ENCODE data around the gene EXOC6B.

Gene EXOC6B

DNA sequence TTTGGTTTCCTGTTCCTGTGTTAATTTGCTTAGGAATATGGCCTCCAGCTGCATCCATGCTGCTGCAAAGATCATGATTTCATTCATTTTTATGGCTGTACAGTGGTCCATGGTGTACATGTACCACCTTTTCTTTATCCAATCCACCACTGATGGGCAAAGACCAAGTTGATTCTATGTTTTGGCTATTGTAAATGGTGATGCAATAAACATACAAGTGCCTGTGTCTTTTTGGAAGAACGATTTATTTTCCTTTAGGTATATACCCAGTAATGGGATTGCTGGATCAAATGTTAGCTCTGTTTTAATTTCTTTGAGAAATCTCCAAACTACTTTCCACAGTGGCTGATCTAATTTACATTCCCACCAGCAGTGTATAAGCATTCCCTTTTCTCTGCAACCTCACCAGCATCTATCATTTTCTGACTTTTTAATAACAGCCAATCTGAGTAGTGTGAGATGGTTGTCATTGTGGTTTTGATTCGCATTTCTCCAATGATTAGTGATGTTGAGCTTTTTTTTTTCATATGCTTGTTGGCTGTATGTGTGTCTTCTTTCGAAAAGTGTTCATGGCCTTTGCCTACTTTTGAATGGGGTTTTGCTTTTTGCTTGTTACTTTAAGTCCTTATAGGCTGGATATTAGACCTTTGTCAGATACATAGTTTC is 19.4 kb downstream of the EXOC6B start:
- H3K27ac ChIP-seq (ENCODE audit: low read length) = no peak overlapping the region
- H3K9ac ChIP-seq (ENCODE audit: low read length) = no peak overlapping the region
- no peaks in the 10 kb centered on the region for H4K20me1 ChIP-seq (ENCODE audit: insufficient read depth, low read length)
- DNase-seq = no peak
- H3K79me2 ChIP-seq (ENCODE audit: low read length) = no peaks in the 10 kb centered on the region
- no peaks in the 10 kb centered on the region for H3K9me3 ChIP-seq (replicated peaks; ENCODE audit: insufficient read depth, low read length)
- no peaks in the 10 kb centered on the region for H3K4me1 ChIP-seq (ENCODE audit: low read length)
- H3K36me3 ChIP-seq (replicated peaks; ENCODE audit: insufficient read depth, low read length) = no peaks in the 10 kb centered on the region
- no peak overlapping the region for H2AFZ ChIP-seq (ENCODE audit: low read length)
- H3K4me3 ChIP-seq (ENCODE audit: low read length) = no peak overlapping the region
- TF ChIP-seq EZH2phosphoT487 (IDR thresholded peaks at IDR 0.05; ENCODE audit: low read length) = no peak
- TF ChIP-seq EZH2 (optimal IDR thresholded peaks at IDR 0.05; ENCODE audit: low read depth, low read length) = no peak
- TF ChIP-seq, protein P1, sequence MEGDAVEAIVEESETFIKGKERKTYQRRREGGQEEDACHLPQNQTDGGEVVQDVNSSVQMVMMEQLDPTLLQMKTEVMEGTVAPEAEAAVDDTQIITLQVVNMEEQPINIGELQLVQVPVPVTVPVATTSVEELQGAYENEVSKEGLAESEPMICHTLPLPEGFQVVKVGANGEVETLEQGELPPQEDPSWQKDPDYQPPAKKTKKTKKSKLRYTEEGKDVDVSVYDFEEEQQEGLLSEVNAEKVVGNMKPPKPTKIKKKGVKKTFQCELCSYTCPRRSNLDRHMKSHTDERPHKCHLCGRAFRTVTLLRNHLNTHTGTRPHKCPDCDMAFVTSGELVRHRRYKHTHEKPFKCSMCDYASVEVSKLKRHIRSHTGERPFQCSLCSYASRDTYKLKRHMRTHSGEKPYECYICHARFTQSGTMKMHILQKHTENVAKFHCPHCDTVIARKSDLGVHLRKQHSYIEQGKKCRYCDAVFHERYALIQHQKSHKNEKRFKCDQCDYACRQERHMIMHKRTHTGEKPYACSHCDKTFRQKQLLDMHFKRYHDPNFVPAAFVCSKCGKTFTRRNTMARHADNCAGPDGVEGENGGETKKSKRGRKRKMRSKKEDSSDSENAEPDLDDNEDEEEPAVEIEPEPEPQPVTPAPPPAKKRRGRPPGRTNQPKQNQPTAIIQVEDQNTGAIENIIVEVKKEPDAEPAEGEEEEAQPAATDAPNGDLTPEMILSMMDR (IDR thresholded peaks at IDR 0.05; ENCODE audit: low read length) = no peak
- no peaks in the 10 kb centered on the region for H3F3A ChIP-seq (ENCODE audit: insufficient read depth, low read length)
- no peak overlapping the region for H3K4me2 ChIP-seq (ENCODE audit: low read depth, low read length)
- H3K9me2 ChIP-seq (replicated peaks; ENCODE audit: insufficient read depth, low read length) = no peaks in the 10 kb centered on the region
- H3K27me3 ChIP-seq (replicated peaks; ENCODE audit: insufficient read depth, low read length) = no peaks in the 10 kb centered on the region

- Histone ChIP-seq H3K9me3 (replicated peaks; ENCODE audit: insufficient read depth, low read length) (no peaks in the 10 kb centered on the region), H2AFZ (ENCODE audit: low read length) (no peak overlapping the region), H3K9me2 (replicated peaks; ENCODE audit: insufficient read depth, low read length) (no peaks in the 10 kb centered on the region), H3K79me2 (ENCODE audit: low read length) (no peaks in the 10 kb centered on the region), H3F3A (ENCODE audit: insufficient read depth, low read length) (no peaks in the 10 kb centered on the region), H4K20me1 (ENCODE audit: insufficient read depth, low read length) (no peaks in the 10 kb centered on the region), H3K27ac (ENCODE audit: low read length) (no peak overlapping the region), H3K4me1 (ENCODE audit: low read length) (no peaks in the 10 kb centered on the region), H3K4me2 (ENCODE audit: low read depth, low read length) (no peak overlapping the region), H3K4me3 (ENCODE audit: low read length) (no peak overlapping the region), H3K27me3 (replicated peaks; ENCODE audit: insufficient read depth, low read length) (no peaks in the 10 kb centered on the region), H3K36me3 (replicated peaks; ENCODE audit: insufficient read depth, low read length) (no peaks in the 10 kb centered on the region), H3K9ac (ENCODE audit: low read length) (no peak overlapping the region)
- TF ChIP-seq, protein P1 (IDR thresholded peaks at IDR 0.05; ENCODE audit: low read length) = no peak
- no peak for TF ChIP-seq EZH2phosphoT487 (IDR thresholded peaks at IDR 0.05; ENCODE audit: low read length)
- no peak for TF ChIP-seq EZH2 (optimal IDR thresholded peaks at IDR 0.05; ENCODE audit: low read depth, low read length)
- DNase-seq = no peak
These were observed 22.1 kb downstream of the EXOC6B start for GRCh38 chr2:72803626-72804320.

- no peak overlapping the region for H3K9ac ChIP-seq (ENCODE audit: low read length)
- H3K4me2 ChIP-seq (ENCODE audit: low read depth, low read length) = no peak overlapping the region
- TF ChIP-seq, protein P1 (IDR thresholded peaks at IDR 0.05; ENCODE audit: low read length) = no peak
- TF ChIP-seq EZH2 (optimal IDR thresholded peaks at IDR 0.05; ENCODE audit: low read depth, low read length) (no peak), EZH2phosphoT487 (IDR thresholded peaks at IDR 0.05; ENCODE audit: low read length) (no peak)
- no peaks in the 10 kb centered on the region for H3K79me2 ChIP-seq (ENCODE audit: low read length)
- no peaks in the 10 kb centered on the region for H3K36me3 ChIP-seq (replicated peaks; ENCODE audit: insufficient read depth, low read length)
- H3K27me3 ChIP-seq (replicated peaks; ENCODE audit: insufficient read depth, low read length) = no peaks in the 10 kb centered on the region
- no peaks in the 10 kb centered on the region for H3K9me2 ChIP-seq (replicated peaks; ENCODE audit: insufficient read depth, low read length)
- H3K27ac ChIP-seq (ENCODE audit: low read length) = no peak overlapping the region
- no peaks in the 10 kb centered on the region for H3F3A ChIP-seq (ENCODE audit: insufficient read depth, low read length)
- no peak for DNase-seq
- no peak overlapping the region for H2AFZ ChIP-seq (ENCODE audit: low read length)
- H3K4me1 ChIP-seq (ENCODE audit: low read length) = no peaks in the 10 kb centered on the region
- no peaks in the 10 kb centered on the region for H3K9me3 ChIP-seq (replicated peaks; ENCODE audit: insufficient read depth, low read length)
- no peak overlapping the region for H3K4me3 ChIP-seq (ENCODE audit: low read length)
- no peaks in the 10 kb centered on the region for H4K20me1 ChIP-seq (ENCODE audit: insufficient read depth, low read length)
These were observed 22.7 kb downstream of the EXOC6B start for GRCh38 chr2:72803151-72803550.

Measured in MM.1S (cell line).